ENCODE results near the gene MFF. TPM values are rescaled to one million over a fixed set of nuclear protein-coding genes. Genes with fewer than 3 reads are reported as not detected.

The MFF gene, protein sequence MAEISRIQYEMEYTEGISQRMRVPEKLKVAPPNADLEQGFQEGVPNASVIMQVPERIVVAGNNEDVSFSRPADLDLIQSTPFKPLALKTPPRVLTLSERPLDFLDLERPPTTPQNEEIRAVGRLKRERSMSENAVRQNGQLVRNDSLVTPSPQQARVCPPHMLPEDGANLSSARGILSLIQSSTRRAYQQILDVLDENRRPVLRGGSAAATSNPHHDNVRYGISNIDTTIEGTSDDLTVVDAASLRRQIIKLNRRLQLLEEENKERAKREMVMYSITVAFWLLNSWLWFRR
- total RNA-seq: 94.8 and 112 TPM in 2 replicates

- H3K36me3 ChIP-seq (ENCODE audit: control insufficient read depth, insufficient read depth, low read length): no peaks in the 10 kb centered on the region
- no peaks in the 10 kb centered on the region for H3K27me3 ChIP-seq (ENCODE audit: control insufficient read depth, insufficient read depth, low read length)
- TF ChIP-seq CTCF (IDR thresholded peaks at IDR 0.05; ENCODE audit: insufficient read depth, low read length, poor library complexity, severe bottlenecking): peak; percentile 36
- peak within 1 kb of the TSS; percentile 75 for H3K4me3 ChIP-seq (ENCODE audit: low read depth, low read length)
- peak; percentile 67 for DNase-seq (ENCODE audit: low read depth)
Observed at GRCh38 chr2:227324995-227325838, at the start of gene MFF. MFF (plus strand) TSS chr2:227325251; CDS start chr2:227330666, 5,415 bp downstream.

GRCh38 chr2:227280895-227281294, 44.2 kb upstream of the MFF start:
- Histone ChIP-seq H3K4me3 (ENCODE audit: low read depth, low read length) (no peak overlapping the region), H3K36me3 (ENCODE audit: control insufficient read depth, insufficient read depth, low read length) (no peaks in the 10 kb centered on the region), H3K27me3 (ENCODE audit: control insufficient read depth, insufficient read depth, low read length) (no peaks in the 10 kb centered on the region)
- no peak for TF ChIP-seq CTCF (IDR thresholded peaks at IDR 0.05; ENCODE audit: insufficient read depth, low read length, poor library complexity, severe bottlenecking)
- no peak for DNase-seq (ENCODE audit: low read depth)

DNA sequence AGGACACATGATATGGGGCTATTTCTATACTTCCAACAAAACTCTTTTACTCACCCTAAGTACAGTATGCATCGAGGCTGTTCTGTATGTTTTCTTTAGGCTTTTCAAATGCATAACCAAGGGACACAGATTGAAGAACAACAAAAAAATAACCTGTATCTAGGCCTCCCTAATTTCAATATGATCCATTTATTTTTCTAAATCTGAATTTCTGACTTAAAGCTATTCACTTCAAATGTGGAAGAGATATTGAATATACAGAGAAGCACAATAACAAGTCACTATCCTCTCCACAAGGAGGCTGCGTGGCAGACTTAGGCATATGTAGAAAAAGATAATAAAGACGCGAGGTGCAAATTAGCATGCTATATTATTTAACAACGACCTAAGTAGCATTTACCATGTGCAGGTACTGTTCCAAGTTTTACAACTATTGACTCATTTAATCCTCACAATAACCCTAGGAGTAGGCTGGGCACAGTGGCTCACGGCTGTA, 39.3 kb upstream of the MFF start:
- no peak for TF ChIP-seq CTCF (IDR thresholded peaks at IDR 0.05; ENCODE audit: insufficient read depth, low read length, poor library complexity, severe bottlenecking)
- no peaks in the 10 kb centered on the region for H3K36me3 ChIP-seq (ENCODE audit: control insufficient read depth, insufficient read depth, low read length)
- H3K27me3 ChIP-seq (ENCODE audit: control insufficient read depth, insufficient read depth, low read length): no peaks in the 10 kb centered on the region
- H3K4me3 ChIP-seq (ENCODE audit: low read depth, low read length): no peak overlapping the region
- no peak for DNase-seq (ENCODE audit: low read depth)

DNA sequence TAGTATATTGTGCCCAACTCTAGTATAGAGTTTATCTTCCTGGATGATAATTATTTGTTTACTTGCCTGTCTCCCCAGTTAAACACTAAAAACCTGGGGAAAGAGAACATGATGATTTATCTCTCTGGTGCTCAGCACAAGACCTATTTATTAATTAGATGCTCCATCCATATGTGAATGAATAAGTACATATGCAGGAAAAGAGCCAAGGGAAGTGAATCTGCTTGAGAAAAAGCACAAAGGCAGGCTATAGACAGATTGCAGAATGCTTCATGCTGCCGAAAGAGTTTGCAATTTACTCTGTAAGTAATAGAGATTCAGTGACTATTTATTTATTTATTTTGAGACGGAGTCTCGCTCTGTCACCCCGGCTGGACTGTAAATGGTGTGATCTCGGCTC, 37.3 kb upstream of the MFF start:
- TF ChIP-seq CTCF (IDR thresholded peaks at IDR 0.05; ENCODE audit: insufficient read depth, low read length, poor library complexity, severe bottlenecking): no peak
- no peak for DNase-seq (ENCODE audit: low read depth)
- H3K4me3 ChIP-seq (ENCODE audit: low read depth, low read length): no peak overlapping the region
- H3K36me3 ChIP-seq (ENCODE audit: control insufficient read depth, insufficient read depth, low read length): no peaks in the 10 kb centered on the region
- no peaks in the 10 kb centered on the region for H3K27me3 ChIP-seq (ENCODE audit: control insufficient read depth, insufficient read depth, low read length)

DNA sequence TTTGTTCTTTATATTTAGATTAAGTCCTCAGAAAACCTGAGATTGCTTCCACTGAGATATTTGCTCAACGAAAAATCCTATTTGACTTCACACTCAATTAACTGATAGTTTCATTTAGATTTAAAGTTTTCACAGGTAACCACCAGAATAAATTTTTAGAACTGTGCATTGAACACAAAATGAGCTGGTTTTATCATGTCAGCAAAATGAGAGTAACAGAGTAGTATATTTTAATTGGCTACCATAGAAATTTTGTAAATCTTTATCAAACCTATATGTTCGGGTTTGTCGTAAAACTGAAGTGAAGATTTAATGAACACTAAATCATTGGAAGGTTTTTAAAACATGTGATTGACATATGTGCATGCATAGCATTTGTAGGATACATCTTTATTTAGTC, 32.7 kb upstream of the MFF start:
- DNase-seq (ENCODE audit: low read depth): no peak
- Histone ChIP-seq H3K27me3 (ENCODE audit: control insufficient read depth, insufficient read depth, low read length) (no peaks in the 10 kb centered on the region), H3K36me3 (ENCODE audit: control insufficient read depth, insufficient read depth, low read length) (no peaks in the 10 kb centered on the region), H3K4me3 (ENCODE audit: low read depth, low read length) (no peak overlapping the region)
- no peak for TF ChIP-seq CTCF (IDR thresholded peaks at IDR 0.05; ENCODE audit: insufficient read depth, low read length, poor library complexity, severe bottlenecking)
